MM.1S (cell line): ENCODE results near the gene KRTAP1-4.

ENCODE experiments used
- EZH2 ChIP-seq: fragments of 300-600 bp; sonication (generic); optimal IDR thresholded peaks from 2 replicates; pipeline ENCODE3; 2017; ENCODE audit warnings: low read depth, mild to moderate bottlenecking, antibody characterized with exemption, low read length, mixed read lengths
- TF ChIP-seq, protein P1 (sequence below): fragments of 300-600 bp; sonication (generic); IDR thresholded peaks from 2 replicates; pipeline ENCODE4 v1.5.1; 2016; ENCODE audit warnings: antibody characterized with exemption, low read length, mixed read lengths

DNA sequence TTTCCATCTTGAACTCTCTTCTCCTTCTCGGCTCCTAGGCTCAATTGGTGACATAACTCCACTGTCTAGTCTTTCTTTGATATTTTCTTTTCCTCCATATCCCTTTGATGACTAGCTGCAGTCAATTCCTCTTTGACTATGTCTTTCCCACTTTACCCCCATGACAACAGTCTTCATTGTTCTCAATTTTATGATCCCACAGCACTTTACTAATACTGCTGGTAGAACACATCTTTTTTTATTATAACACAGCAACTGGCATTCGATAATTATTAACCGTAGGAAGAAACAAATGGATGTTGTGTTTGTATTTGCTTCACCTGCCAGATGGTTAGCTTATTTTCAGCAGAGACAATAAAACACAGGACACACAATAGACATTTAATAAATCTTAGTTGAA, 37.3 kb downstream of the KRTAP1-4 start:
- TF ChIP-seq, protein P1, sequence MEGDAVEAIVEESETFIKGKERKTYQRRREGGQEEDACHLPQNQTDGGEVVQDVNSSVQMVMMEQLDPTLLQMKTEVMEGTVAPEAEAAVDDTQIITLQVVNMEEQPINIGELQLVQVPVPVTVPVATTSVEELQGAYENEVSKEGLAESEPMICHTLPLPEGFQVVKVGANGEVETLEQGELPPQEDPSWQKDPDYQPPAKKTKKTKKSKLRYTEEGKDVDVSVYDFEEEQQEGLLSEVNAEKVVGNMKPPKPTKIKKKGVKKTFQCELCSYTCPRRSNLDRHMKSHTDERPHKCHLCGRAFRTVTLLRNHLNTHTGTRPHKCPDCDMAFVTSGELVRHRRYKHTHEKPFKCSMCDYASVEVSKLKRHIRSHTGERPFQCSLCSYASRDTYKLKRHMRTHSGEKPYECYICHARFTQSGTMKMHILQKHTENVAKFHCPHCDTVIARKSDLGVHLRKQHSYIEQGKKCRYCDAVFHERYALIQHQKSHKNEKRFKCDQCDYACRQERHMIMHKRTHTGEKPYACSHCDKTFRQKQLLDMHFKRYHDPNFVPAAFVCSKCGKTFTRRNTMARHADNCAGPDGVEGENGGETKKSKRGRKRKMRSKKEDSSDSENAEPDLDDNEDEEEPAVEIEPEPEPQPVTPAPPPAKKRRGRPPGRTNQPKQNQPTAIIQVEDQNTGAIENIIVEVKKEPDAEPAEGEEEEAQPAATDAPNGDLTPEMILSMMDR: no peak
- TF ChIP-seq EZH2: no peak
